GM10248 (cell line): ENCODE measurements around the gene RBM19.

Experiments used
- CTCF ChIA-PET: fragments of 300-600 bp; sonication (Branson Sonifier 250); formaldehyde crosslinking; extraction: SDS; loops from one replicate; lab custom pipeline; 2021; ENCODE audit warnings: antibody characterized with exemption; lab: Yijun Ruan, JAX
- POLR2A ChIA-PET: fragments of 350-650 bp; sonication (Branson Sonifier 250); formaldehyde crosslinking; extraction: SDS; loops from one replicate; lab custom pipeline; 2020; ENCODE audit warnings: antibody characterized with exemption; lab: Yijun Ruan, JAX
- DNase-seq: peaks from one replicate; pipeline ENCODE4 v3.0.0; 2012; ENCODE audit errors: extremely low spot score
- TF ChIP-seq, protein P1 (sequence below): IDR thresholded peaks from 2 replicates; pipeline ENCODE4 v1.5.1; 2012; ENCODE audit warnings: mild to moderate bottlenecking, low read depth; ENCODE audit errors: extremely low read depth, missing control alignments, control extremely low read depth

The RBM19 gene

GRCh38 chr12:113886721-113887120 lies 79.4 kb downstream of the RBM19 start:
- DNase-seq: no peak
- ChIA-PET POLR2A (no interaction called here), CTCF (interaction anchor here (2.1 kb wide), 1 partner anchor 23 kb away, joined by 4 read pairs; no protein-coding TSS in a partner anchor)
- TF ChIP-seq, protein P1, sequence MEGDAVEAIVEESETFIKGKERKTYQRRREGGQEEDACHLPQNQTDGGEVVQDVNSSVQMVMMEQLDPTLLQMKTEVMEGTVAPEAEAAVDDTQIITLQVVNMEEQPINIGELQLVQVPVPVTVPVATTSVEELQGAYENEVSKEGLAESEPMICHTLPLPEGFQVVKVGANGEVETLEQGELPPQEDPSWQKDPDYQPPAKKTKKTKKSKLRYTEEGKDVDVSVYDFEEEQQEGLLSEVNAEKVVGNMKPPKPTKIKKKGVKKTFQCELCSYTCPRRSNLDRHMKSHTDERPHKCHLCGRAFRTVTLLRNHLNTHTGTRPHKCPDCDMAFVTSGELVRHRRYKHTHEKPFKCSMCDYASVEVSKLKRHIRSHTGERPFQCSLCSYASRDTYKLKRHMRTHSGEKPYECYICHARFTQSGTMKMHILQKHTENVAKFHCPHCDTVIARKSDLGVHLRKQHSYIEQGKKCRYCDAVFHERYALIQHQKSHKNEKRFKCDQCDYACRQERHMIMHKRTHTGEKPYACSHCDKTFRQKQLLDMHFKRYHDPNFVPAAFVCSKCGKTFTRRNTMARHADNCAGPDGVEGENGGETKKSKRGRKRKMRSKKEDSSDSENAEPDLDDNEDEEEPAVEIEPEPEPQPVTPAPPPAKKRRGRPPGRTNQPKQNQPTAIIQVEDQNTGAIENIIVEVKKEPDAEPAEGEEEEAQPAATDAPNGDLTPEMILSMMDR: no peak

GRCh38 chr12:113884392-113884791 lies 81.7 kb downstream of the RBM19 start:
- POLR2A ChIA-PET: no interaction called here
- no peak for DNase-seq
- CTCF ChIA-PET: no interaction called here
- TF ChIP-seq, protein P1: no peak

DNA sequence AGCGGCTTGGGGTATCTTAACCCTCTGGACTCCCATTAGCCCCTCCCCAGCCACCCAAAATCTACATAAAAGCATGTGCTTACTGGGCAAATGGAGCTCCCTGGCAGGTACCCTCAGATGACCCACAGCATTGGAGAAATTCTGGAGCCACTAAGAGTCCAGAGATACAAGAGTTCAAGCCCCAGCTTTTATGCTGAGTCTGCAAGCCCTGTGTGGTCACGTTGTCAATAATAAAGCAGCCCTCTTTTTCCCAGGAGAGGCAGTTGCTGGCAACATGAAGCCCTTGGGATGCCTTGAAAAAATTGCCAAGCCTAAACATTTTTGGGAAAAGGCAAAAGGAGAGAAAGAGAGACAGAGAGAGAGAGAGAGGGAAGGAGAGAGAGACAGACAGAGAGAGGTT lies 83.4 kb downstream of the RBM19 start:
- ChIA-PET POLR2A (no interaction called here), CTCF (interaction anchor here (1.4 kb wide), 1 partner anchor 30 kb away, joined by 3 read pairs; no protein-coding TSS in a partner anchor)
- TF ChIP-seq, protein P1: no peak
- no peak for DNase-seq

GRCh38 chr12:113880988-113881962 lies 84.8 kb downstream of the RBM19 start:
- ChIA-PET POLR2A (no interaction called here), CTCF (no interaction called here)
- TF ChIP-seq, protein P1: no peak
- DNase-seq: no peak

- POLR2A ChIA-PET: no interaction called here
Observed at GRCh38 chr12:113880326-113880725, 85.8 kb downstream of the RBM19 start.

GRCh38 chr12:113879658-113880057 lies 86.5 kb downstream of the RBM19 start:
- DNase-seq: no peak
- ChIA-PET POLR2A (no interaction called here), CTCF (interaction anchor here (0.9 to 1.0 kb wide), 2 partner anchors 16 to 32 kb away, joined by 3 read pairs; no protein-coding TSS in a partner anchor)
- TF ChIP-seq, protein P1: no peak

More at GRCh38 chr12:113880326-113880725, 85.8 kb downstream of the RBM19 start:
- TF ChIP-seq, protein P1: no peak
- CTCF ChIA-PET: interaction anchor here (0.9 kb wide), 1 partner anchor 16 kb away, joined by 3 read pairs; no protein-coding TSS in a partner anchor
- no peak for DNase-seq
